ENCODE data around the gene SLC13A4. TPM values are rescaled to one million over a fixed set of nuclear protein-coding genes. Genes with fewer than 3 reads are reported as not detected.

The SLC13A4 gene
- total RNA-seq, 1 donor from 2014 or later, result 5.2 TPM

- Mint-ChIP-seq H3K9me3 (peaks cover 10% of the 10 kb centered on the region), H3K36me3 (no peaks in the 10 kb centered on the region), H3K27me3 (peaks cover 5% of the 10 kb centered on the region), H3K4me1 (ENCODE audit: unreplicated experiment) (peaks cover 27% of the 10 kb centered on the region), H3K4me3 (no peak overlapping the region), H3K27ac (peak overlapping the region; percentile 94)
- TF ChIP-seq CTCF (conservative IDR thresholded peaks at IDR 0.05), result no peak
- no peak for DNase-seq (ENCODE audit: extremely low spot score, unreplicated experiment)
These were observed 44.7 kb upstream of the SLC13A4 start for GRCh38 chr7:135772639-135773222.

GRCh38 chr7:135771961-135772638 lies 44.1 kb upstream of the SLC13A4 start:
- Mint-ChIP-seq H3K36me3 (no peaks in the 10 kb centered on the region), H3K27ac (peak overlapping the region; percentile 94), H3K27me3 (peaks cover 8% of the 10 kb centered on the region), H3K4me1 (ENCODE audit: unreplicated experiment) (peaks cover 27% of the 10 kb centered on the region), H3K4me3 (no peak overlapping the region), H3K9me3 (peaks cover 5% of the 10 kb centered on the region)
- DNase-seq (ENCODE audit: extremely low spot score, unreplicated experiment), result no peak
- no peak for TF ChIP-seq CTCF (conservative IDR thresholded peaks at IDR 0.05)

DNA sequence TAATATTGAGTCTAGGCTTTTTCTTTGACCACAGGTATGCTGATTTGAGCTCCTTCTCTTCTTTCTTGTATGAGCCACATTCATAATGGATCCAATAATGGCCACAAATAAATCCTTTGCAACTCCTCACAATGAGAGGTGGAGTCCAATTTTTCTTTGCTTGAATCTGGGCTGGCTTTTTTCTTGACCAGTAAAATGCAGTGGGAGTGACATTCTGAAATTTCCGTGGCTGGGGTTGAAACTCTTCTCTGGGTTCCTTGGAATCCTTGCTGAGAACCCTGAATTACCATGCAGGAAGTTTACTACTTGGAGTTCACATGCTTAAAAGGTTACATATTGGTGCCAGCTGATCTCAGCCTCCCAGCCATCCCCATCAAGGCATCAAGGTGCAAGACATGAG lies 43.1 kb upstream of the SLC13A4 start:
- no peak overlapping the region for H3K4me3 Mint-ChIP-seq
- DNase-seq (ENCODE audit: extremely low spot score, unreplicated experiment), result no peak
- peaks cover 8% of the 10 kb centered on the region for H3K27me3 Mint-ChIP-seq
- H3K36me3 Mint-ChIP-seq, result no peaks in the 10 kb centered on the region
- H3K4me1 Mint-ChIP-seq (ENCODE audit: unreplicated experiment), result peaks cover 27% of the 10 kb centered on the region
- H3K9me3 Mint-ChIP-seq, result peaks cover 4% of the 10 kb centered on the region
- no peak overlapping the region for H3K27ac Mint-ChIP-seq
- no peak for TF ChIP-seq CTCF (conservative IDR thresholded peaks at IDR 0.05)

GRCh38 chr7:135770139-135770710 lies 42.2 kb upstream of the SLC13A4 start:
- peaks cover 12% of the 10 kb centered on the region for H3K27me3 Mint-ChIP-seq
- TF ChIP-seq CTCF (conservative IDR thresholded peaks at IDR 0.05), result no peak
- H3K9me3 Mint-ChIP-seq, result peaks cover 4% of the 10 kb centered on the region
- H3K4me3 Mint-ChIP-seq, result no peak overlapping the region
- H3K4me1 Mint-ChIP-seq (ENCODE audit: unreplicated experiment), result peaks cover 27% of the 10 kb centered on the region
- no peak for DNase-seq (ENCODE audit: extremely low spot score, unreplicated experiment)
- H3K27ac Mint-ChIP-seq, result no peak overlapping the region
- H3K36me3 Mint-ChIP-seq, result no peaks in the 10 kb centered on the region

DNA sequence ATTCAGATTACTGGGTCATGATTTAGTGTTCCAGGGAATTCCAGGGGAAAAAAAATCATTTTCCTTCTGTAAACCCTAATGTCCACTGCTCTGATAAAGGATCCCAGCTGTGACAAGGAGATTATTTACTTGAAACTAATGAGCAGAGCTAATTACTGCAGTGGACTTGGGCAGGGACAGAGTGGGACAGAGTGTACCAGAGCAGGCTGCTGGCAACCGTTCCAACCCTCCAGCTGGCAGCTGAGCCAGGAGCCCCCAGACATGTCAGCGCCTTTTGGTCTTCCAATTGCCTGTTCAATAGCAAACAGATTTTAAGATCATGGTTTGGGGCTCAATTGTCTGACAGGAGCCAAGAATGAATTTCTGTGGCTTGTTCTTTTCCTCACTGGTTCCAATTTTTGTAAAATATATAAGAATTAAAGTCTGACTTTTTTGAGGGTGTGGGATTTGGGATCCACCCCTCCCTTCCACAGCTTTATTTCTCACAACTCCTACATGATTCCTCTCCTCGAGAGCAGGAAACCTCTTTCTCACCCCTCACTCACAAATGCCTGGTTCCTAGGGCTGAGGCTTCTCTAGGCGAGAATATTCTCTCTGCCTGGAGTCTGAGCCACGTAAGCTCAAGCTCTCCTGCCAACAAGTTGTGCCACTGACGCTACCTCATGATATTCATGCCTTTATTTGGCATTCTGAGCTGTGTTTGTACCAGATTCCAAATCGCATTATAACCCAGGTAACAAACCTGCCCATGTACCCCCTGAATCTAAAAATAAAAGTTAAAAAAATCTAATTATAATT lies 41.2 kb upstream of the SLC13A4 start:
- Mint-ChIP-seq H3K9me3 (peaks cover 3% of the 10 kb centered on the region), H3K4me1 (ENCODE audit: unreplicated experiment) (peaks cover 24% of the 10 kb centered on the region), H3K27ac (no peak overlapping the region), H3K36me3 (no peaks in the 10 kb centered on the region), H3K4me3 (no peak overlapping the region), H3K27me3 (peaks cover 12% of the 10 kb centered on the region)
- DNase-seq (ENCODE audit: extremely low spot score, unreplicated experiment), result no peak
- no peak for TF ChIP-seq CTCF (conservative IDR thresholded peaks at IDR 0.05)
